Cardiac muscle cell (in vitro differentiated cells and primary cell): Measurements from ENCODE around the gene MRPS18B. TPM values are rescaled to one million over a fixed set of nuclear protein-coding genes. Genes with fewer than 3 reads are reported as not detected.

Experiments used
- DNase-seq, 2 donors: peaks; one replicate each; pipeline versions ENCODE4 v3.0.0 to v3.0.0-alpha.2; 2010 to 2017; ENCODE audit warnings: low read depth in 1 of 2, low spot score in 1 of 2
- H3K27ac ChIP-seq: fragments of 200-600 bp; sonication (generic); 2 replicates; pipeline ENCODE4 v1.5.1; 2016
- H3K27me3 ChIP-seq: fragments of 200-600 bp; sonication (generic); 2 replicates; pipeline ENCODE4 v1.6.0; 2016; ENCODE audit warnings: control low read depth
- H3K36me3 ChIP-seq: fragments of 200-600 bp; sonication (generic); 2 replicates; pipeline ENCODE4 v1.5.1; 2016; ENCODE audit warnings: control low read depth
- H3K4me1 ChIP-seq: fragments of 200-600 bp; sonication (generic); 2 replicates; pipeline ENCODE4 v1.8.1; 2017; ENCODE audit warnings: low read depth, mild to moderate bottlenecking, mixed run types
- H3K4me3 ChIP-seq: fragments of 200-600 bp; sonication (generic); 2 replicates; pipeline ENCODE4 v1.5.1; 2016; ENCODE audit warnings: mild to moderate bottlenecking
- H3K9me3 ChIP-seq: fragments of 200-600 bp; sonication (generic); 2 replicates; pipeline ENCODE4 v1.5.1; 2017; ENCODE audit warnings: low read depth, mild to moderate bottlenecking, control low read depth
- CTCF ChIP-seq: IDR thresholded peaks from 2 replicates; pipeline ENCODE4 v1.5.1; 2012; ENCODE audit warnings: low read depth, mild to moderate bottlenecking, low read length
- polyA plus RNA-seq: library from polyadenylated mRNA; unstranded; fragments of >200 nt; fragmentation: Nextera tagmentation; extraction: Ambion mirVana; gene quantifications from 2 replicates; pipeline ENCODE4 v1.2.1, GENCODE V29; 2016
- total RNA-seq: library from RNA; depleted of rRNA; stranded (reverse); fragments of >200 nt; gene quantifications from 2 replicates; pipeline ENCODE4 v1.2.3, GENCODE V29; 2016

MRPS18B gene
- total and polyA plus RNA-seq, 2 experiments from 2014 or later = 58.2 to 107 TPM

- Histone ChIP-seq H3K27ac (peak overlapping the region; percentile 59), H3K36me3 (peaks cover 38% of the 10 kb centered on the region)
Measured at GRCh38 chr6:30599625-30600324, 17.9 kb upstream of the MRPS18B start.

GRCh38 chr6:30600451-30600961 is 17.1 kb upstream of the MRPS18B start:
- TF ChIP-seq CTCF = no peak
- peak in 1 of 2 donors; percentile 68 for DNase-seq
- Histone ChIP-seq H3K36me3 (peaks cover 45% of the 10 kb centered on the region), H3K4me1 (no peaks in the 10 kb centered on the region), H3K27me3 (no peaks in the 10 kb centered on the region), H3K27ac (peak overlapping the region; percentile 59), H3K4me3 (no peak overlapping the region), H3K9me3 (no peaks in the 10 kb centered on the region)

More at GRCh38 chr6:30599625-30600324, 17.9 kb upstream of the MRPS18B start:
- Histone ChIP-seq H3K27me3 (no peaks in the 10 kb centered on the region), H3K4me1 (no peaks in the 10 kb centered on the region), H3K4me3 (no peak overlapping the region), H3K9me3 (no peaks in the 10 kb centered on the region)
- no peak for TF ChIP-seq CTCF
- no peak for DNase-seq

GRCh38 chr6:30601436-30601814 is 16.2 kb upstream of the MRPS18B start:
- H3K27ac ChIP-seq = peak overlapping the region; percentile 59
- TF ChIP-seq CTCF = no peak
- H3K36me3 ChIP-seq = peaks cover 53% of the 10 kb centered on the region
- DNase-seq = no peak
- no peaks in the 10 kb centered on the region for H3K4me1 ChIP-seq
- no peak overlapping the region for H3K4me3 ChIP-seq
- H3K9me3 ChIP-seq = no peaks in the 10 kb centered on the region
- no peaks in the 10 kb centered on the region for H3K27me3 ChIP-seq

GRCh38 chr6:30601815-30602641 is 15.6 kb upstream of the MRPS18B start:
- Histone ChIP-seq H3K36me3 (peaks cover 59% of the 10 kb centered on the region), H3K27me3 (no peaks in the 10 kb centered on the region)

GRCh38 chr6:30603961-30604360 is 13.7 kb upstream of the MRPS18B start:
- Histone ChIP-seq H3K27ac (peak overlapping the region; percentile 1), H3K4me1 (no peaks in the 10 kb centered on the region), H3K36me3 (peaks cover 74% of the 10 kb centered on the region), H3K4me3 (no peak overlapping the region), H3K27me3 (no peaks in the 10 kb centered on the region), H3K9me3 (no peaks in the 10 kb centered on the region)
- TF ChIP-seq CTCF = no peak
- DNase-seq = no peak

More at GRCh38 chr6:30601815-30602641, 15.6 kb upstream of the MRPS18B start:
- H3K4me3 ChIP-seq = no peak overlapping the region
- no peak for TF ChIP-seq CTCF
- H3K4me1 ChIP-seq = no peaks in the 10 kb centered on the region
- no peak for DNase-seq
- H3K9me3 ChIP-seq = no peaks in the 10 kb centered on the region
- H3K27ac ChIP-seq = no peak overlapping the region
